NCI-H146 treated with DMSO at 0.1 percent for 48 hours (cell line): ENCODE data around the gene EPX.

Experiments used
- DNase-seq: peaks from one replicate; lab custom pipeline; 2025; ENCODE audit not compliant: unreplicated experiment; lab: John Stamatoyannopoulos, UW

EPX gene

DNA sequence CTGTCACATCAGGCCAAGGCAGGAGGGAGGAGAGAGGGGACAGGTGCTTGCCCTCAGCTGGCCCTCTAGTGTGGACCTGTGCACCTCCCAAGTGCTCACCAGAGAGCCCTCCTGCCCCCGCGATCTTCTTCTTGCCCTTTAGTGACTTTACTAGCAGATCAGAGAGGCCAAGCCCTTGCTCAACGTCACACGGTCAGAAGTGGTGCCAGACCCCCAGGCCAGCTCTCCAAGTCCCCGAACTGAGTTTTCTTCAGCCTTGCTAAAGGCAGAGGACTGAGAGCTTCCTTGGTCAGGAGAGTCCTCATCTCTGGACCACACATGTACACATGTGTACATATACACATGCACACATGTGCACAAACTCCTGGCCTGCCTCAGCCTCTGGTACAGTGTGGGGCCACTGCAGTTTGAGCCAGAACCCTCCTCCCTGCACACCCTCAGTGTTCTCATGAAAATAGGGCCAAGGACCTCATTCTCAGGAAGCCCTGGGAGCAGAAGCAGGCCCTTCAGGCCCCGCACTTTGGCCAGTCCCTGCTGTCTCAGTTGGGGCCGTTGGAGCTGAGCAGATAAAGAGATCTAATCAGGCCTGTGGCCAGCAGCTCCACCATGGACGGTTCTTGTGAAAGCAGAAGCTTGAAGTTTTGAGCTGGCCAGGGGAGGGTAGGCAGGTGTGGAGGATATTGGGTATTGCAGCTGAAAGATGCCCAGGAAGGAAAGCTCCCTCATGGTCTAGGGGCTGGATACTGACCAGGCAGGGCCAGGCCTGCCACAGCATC is 7.4 kb upstream of the EPX start:
- DNase-seq = no peak

DNA sequence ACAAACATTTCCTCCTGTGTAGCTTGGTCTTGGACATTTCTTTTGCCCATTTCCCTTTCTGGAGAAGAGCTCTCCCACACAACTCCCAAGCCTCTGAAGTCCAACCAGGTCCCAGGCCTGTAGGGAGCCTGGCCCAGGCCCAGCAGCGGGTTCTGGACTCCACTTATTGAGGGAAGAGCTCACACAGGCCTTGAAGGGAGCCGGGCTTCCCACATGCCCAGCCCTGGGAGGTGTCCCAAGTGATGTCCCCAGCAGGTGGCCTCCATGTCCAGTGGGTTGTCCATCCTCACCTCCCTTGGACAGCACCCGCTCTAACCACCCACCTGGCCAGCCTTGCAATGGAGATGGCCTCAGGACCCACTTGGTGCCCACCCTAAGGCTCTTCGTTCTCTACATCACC is 5.9 kb upstream of the EPX start:
- DNase-seq = no peak

DNA sequence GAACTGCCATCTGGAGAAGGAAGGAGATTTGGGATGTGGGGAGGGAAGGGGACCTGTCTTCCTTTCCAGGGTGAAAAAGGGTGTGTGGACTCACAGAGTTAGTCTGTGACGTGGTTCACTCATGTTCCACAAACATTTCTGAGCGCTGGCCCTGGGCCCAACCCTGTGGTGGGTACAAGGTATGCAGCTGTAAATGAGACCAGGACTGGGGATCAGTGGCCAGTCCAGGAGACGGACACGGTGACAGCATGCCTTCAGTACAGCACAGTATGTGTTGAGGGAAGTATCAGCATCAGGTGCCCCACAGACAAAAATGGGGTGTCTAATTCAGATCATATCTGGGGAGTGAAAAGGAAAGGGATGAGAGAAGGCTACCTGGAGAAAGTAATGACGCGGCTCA is 5.5 kb upstream of the EPX start:
- DNase-seq = no peak

GRCh38 chr17:58187675-58188074 is 4.9 kb upstream of the EPX start:
- no peak for DNase-seq

DNA sequence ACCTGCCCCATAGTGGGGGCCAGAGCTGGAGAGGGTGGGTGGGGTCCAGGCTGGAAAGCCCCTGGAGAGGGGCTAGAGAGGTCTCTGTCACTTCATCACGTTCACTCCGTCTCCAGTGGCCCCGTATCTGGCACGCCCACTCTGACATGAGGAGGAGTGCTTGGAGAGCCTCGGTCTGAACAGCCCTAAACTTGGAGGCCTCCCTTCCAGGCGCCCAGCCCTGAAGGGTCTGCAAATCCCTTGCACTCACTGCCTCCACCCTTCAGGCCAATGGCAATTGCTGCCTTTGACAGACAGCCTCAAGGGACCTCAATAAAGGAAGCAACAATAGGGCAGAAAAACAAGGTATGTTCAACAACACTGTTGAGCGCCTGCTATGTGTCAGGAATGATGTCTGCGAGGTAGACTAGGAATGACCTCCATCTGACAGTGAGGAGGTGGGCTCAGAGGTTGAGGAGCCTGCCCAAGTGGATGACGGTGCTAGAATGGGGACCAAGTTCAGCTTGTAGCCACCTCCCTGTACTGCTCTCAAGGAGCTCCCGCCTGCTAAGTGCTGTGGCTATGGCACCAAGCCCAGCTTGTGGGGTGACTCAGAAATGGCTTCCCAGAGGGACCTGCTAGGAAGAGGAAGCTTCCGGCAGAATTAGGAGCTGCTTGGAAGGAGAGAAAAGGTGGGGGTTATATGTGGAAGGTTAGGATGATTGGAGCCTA is 2.9 kb upstream of the EPX start:
- no peak for DNase-seq

- DNase-seq = no peak
Measured at GRCh38 chr17:58191241-58191896, 1.2 kb upstream of the EPX start.

- DNase-seq = no peak
Measured at GRCh38 chr17:58193641-58194255, 1.2 kb downstream of the EPX start.

GRCh38 chr17:58195518-58196123 is 3.1 kb downstream of the EPX start:
- DNase-seq = no peak

- DNase-seq = no peak
Measured at GRCh38 chr17:58196610-58197009, 4.1 kb downstream of the EPX start.

GRCh38 chr17:58200024-58200633 is 7.6 kb downstream of the EPX start:
- DNase-seq = peak; percentile 44

DNA sequence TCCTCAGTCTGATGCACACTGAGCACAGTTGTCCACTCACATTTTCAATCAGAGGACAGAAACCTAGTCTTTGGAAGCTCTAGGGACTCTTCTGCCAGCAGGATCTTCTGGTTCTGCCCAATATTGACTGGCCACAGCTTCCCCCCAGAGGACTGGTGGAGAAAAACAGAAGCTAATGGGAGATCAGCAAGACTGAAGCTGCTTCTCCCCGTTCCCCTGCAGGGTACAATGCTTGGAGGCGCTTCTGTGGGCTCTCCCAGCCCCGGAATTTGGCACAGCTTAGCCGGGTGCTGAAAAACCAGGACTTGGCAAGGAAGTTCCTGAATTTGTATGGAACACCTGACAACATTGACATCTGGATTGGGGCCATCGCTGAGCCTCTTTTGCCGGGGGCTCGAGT is 10.3 kb downstream of the EPX start:
- no peak for DNase-seq

GRCh38 chr17:58204796-58205195 is 12.3 kb downstream of the EPX start:
- DNase-seq = no peak

DNA sequence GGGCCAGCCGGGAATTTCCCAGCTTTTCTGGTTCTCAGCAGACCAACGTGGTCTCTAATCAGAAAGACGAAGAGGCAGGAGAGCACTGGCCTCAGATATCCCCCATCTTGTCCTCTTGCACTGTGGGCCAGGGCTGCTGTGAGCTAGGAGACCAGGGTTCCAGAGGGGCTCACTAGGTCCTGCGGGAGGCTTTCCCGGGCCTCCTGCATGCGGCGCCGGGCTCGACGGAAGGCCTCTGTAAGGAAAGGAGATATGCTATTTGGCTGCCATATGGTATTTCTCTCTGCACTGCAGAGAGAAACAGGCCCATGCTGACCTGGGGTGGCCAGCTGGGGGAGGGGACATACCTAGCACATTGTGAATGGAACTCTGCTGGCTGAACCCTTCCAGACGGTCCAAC is 13.4 kb downstream of the EPX start:
- no peak for DNase-seq

DNA sequence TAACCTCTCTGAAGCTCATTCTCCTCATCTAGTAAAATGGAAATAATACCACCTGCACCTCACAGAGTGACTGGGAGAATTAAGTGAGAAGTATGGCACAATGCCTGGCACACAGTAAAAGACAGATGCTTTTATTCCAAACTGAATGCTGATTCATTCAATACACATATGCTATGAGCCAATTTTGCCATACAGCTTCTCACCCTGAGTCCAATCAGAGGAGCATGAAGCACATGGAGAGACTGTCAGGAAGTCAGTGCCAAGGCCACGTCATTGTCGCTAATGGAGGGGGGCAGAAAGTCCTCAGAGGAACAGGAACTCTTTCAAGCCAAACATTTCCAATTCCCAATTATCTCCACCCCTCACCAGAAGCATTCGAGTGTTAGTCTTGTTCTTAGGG is 14.9 kb downstream of the EPX start:
- no peak for DNase-seq

- no peak for DNase-seq
Measured at GRCh38 chr17:58208344-58208743, 15.8 kb downstream of the EPX start.

DNA sequence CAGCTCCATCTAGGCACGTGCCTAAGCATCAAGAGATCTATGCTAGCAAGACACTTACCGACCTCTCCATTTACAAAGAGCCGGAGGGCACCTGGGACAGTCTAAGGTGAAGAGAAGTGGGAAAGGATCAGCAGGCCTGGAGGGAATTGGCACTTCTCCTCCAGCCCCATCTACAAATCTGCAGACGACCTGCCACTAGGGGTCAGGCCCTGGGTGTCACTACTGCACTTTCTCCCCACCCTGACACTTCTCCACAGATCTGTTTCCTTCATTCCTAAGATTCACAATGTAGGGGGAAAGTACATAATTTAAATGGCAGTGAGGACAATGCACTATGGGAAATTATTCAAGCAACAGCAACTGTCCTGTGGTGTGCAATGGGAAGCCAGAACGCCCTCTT is 18.4 kb downstream of the EPX start:
- no peak for DNase-seq

DNA sequence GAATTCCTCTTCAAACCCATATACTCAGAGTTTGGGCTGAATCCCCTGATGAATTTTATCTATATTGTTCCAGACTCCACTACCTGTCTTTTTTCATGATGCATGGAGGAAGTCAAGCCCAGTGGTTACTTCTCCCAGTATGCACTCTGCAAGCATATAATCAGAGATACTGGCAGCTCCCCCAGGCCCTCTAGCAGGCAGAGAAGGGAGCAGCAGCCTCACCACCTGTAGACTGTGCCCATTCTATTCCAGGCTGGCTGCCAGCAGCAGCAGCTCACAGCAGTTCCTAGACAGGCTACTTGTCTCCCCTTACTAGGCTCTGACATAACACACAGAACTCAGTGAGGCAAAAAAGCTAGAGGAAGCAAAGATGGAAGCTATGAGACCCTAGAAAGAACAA is 23.2 kb downstream of the EPX start:
- no peak for DNase-seq

DNA sequence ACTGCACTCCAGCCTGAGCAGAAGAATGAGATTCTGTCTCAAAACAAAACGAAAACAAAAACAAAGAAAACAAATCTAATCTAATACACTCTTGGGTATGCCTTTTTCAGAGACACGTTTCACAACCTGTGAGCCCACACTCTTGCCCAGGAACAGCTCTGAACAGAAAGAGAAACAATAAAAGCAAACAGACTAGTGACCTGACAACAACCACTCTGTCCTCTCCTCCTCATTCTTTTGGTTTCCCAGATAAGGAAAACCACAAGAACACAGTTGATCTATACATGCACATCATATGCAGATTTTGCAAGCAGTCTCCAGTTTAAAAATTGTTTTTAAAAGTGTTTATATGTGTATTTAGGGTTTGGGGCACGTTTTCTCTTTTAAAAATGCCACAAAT is 25.2 kb downstream of the EPX start:
- no peak for DNase-seq

- peak; percentile 80 for DNase-seq
Measured at GRCh38 chr17:58219007-58219788, 26.7 kb downstream of the EPX start, which contains the start of gene MKS1. TSS of gene MKS1 (minus strand) at chr17:58219255. CDS start at chr17:58219230, 25 bp downstream.

DNA sequence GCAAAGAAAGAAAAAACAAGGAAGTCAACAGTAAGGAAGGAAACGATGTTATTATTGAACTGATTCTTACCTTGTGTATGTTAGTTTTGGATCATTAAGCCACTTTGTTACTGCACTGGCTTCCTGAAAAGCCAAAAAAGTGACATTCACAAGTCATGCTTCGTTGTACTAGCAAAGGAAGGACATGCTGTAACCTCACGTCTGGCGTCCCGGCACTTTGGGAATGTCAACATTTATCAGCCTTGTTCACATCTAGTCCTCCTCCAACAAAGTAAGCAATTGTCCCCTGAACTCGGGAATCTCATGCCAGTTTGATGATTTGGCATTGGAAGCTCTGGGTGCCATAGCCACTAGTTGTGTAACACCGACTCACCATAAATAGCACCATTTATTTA is 27.3 kb downstream of the EPX start:
- DNase-seq = no peak
